ENCODE results near the gene MPG.

Gene MPG

GRCh38 chr16:38941-39892, 38.8 kb upstream of the MPG start:
- no peak for TF ChIP-seq ZBTB7A (IDR thresholded peaks at IDR 0.05; ENCODE audit: low read depth)
- no peak for TF ChIP-seq FOXM1 (IDR thresholded peaks at IDR 0.05; ENCODE audit: borderline replicate concordance, low read depth)
- no peak for TF ChIP-seq CREB1 (IDR thresholded peaks at IDR 0.05; ENCODE audit: low read depth)

- TF ChIP-seq RAD21 (IDR thresholded peaks at IDR 0.05; ENCODE audit: low read depth) (no peak), EGR1 (IDR thresholded peaks at IDR 0.05) (no peak), TAF1 (IDR thresholded peaks at IDR 0.05; ENCODE audit: low read depth) (no peak), TCF12 (IDR thresholded peaks at IDR 0.05; ENCODE audit: low read depth) (no peak), ZBTB7A (IDR thresholded peaks at IDR 0.05; ENCODE audit: low read depth) (no peak), TEAD4 (IDR thresholded peaks at IDR 0.05) (no peak), YY1 (IDR thresholded peaks at IDR 0.05; ENCODE audit: low read depth) (no peak), CREB1 (IDR thresholded peaks at IDR 0.05; ENCODE audit: low read depth) (no peak), FOXM1 (IDR thresholded peaks at IDR 0.05; ENCODE audit: borderline replicate concordance, low read depth) (no peak), EP300 (IDR thresholded peaks at IDR 0.05; ENCODE audit: borderline replicate concordance) (no peak), CEBPB (IDR thresholded peaks at IDR 0.05) (no peak), NFIC (IDR thresholded peaks at IDR 0.05) (no peak)
- TF ChIP-seq, protein P1, sequence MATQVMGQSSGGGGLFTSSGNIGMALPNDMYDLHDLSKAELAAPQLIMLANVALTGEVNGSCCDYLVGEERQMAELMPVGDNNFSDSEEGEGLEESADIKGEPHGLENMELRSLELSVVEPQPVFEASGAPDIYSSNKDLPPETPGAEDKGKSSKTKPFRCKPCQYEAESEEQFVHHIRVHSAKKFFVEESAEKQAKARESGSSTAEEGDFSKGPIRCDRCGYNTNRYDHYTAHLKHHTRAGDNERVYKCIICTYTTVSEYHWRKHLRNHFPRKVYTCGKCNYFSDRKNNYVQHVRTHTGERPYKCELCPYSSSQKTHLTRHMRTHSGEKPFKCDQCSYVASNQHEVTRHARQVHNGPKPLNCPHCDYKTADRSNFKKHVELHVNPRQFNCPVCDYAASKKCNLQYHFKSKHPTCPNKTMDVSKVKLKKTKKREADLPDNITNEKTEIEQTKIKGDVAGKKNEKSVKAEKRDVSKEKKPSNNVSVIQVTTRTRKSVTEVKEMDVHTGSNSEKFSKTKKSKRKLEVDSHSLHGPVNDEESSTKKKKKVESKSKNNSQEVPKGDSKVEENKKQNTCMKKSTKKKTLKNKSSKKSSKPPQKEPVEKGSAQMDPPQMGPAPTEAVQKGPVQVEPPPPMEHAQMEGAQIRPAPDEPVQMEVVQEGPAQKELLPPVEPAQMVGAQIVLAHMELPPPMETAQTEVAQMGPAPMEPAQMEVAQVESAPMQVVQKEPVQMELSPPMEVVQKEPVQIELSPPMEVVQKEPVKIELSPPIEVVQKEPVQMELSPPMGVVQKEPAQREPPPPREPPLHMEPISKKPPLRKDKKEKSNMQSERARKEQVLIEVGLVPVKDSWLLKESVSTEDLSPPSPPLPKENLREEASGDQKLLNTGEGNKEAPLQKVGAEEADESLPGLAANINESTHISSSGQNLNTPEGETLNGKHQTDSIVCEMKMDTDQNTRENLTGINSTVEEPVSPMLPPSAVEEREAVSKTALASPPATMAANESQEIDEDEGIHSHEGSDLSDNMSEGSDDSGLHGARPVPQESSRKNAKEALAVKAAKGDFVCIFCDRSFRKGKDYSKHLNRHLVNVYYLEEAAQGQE (IDR thresholded peaks at IDR 0.05; ENCODE audit: low read depth), result no peak
- TF ChIP-seq, protein P2, sequence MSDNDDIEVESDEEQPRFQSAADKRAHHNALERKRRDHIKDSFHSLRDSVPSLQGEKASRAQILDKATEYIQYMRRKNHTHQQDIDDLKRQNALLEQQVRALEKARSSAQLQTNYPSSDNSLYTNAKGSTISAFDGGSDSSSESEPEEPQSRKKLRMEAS (IDR thresholded peaks at IDR 0.05), result no peak
- TF ChIP-seq, protein P3, sequence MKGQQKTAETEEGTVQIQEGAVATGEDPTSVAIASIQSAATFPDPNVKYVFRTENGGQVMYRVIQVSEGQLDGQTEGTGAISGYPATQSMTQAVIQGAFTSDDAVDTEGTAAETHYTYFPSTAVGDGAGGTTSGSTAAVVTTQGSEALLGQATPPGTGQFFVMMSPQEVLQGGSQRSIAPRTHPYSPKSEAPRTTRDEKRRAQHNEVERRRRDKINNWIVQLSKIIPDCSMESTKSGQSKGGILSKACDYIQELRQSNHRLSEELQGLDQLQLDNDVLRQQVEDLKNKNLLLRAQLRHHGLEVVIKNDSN (IDR thresholded peaks at IDR 0.05), result no peak
Observed at GRCh38 chr16:41439-42068, 36.5 kb upstream of the MPG start.

GRCh38 chr16:42069-42457, 36.0 kb upstream of the MPG start:
- TF ChIP-seq RAD21 (IDR thresholded peaks at IDR 0.05; ENCODE audit: low read depth) (no peak), EP300 (IDR thresholded peaks at IDR 0.05; ENCODE audit: borderline replicate concordance) (no peak), FOXM1 (IDR thresholded peaks at IDR 0.05; ENCODE audit: borderline replicate concordance, low read depth) (no peak), TCF12 (IDR thresholded peaks at IDR 0.05; ENCODE audit: low read depth) (no peak), TAF1 (IDR thresholded peaks at IDR 0.05; ENCODE audit: low read depth) (no peak)

DNA sequence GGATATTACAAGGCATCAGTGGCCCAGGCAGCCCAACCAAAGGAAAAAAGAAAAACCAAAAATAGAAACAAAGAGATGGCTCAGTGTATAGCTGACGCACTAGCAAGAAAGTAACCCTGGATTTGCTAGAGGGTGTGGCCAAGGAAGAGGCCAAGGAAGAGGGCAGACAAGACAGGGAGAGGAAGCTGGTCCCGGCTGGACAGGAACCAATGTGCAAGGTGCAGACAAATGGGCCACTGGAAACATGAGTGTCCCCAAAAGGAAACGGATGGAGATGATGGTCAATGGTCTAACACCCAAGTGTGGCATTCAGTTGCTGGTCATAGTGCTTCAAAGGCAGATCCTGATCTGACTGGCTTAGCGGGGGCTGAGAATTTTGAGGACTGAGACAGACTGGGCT, 35.3 kb upstream of the MPG start:
- TF ChIP-seq NFIC (IDR thresholded peaks at IDR 0.05) (no peak), TCF12 (IDR thresholded peaks at IDR 0.05; ENCODE audit: low read depth) (no peak), RAD21 (IDR thresholded peaks at IDR 0.05; ENCODE audit: low read depth) (no peak), YY1 (IDR thresholded peaks at IDR 0.05; ENCODE audit: low read depth) (no peak), ZBTB7A (IDR thresholded peaks at IDR 0.05; ENCODE audit: low read depth) (no peak), TAF1 (IDR thresholded peaks at IDR 0.05; ENCODE audit: low read depth) (no peak)
- TF ChIP-seq, protein P3 (IDR thresholded peaks at IDR 0.05), result no peak
- TF ChIP-seq, protein P1 (IDR thresholded peaks at IDR 0.05; ENCODE audit: low read depth), result no peak
- TF ChIP-seq, protein P2 (IDR thresholded peaks at IDR 0.05), result no peak

- no peak for TF ChIP-seq CREB1 (IDR thresholded peaks at IDR 0.05; ENCODE audit: low read depth)
- no peak for TF ChIP-seq EP300 (IDR thresholded peaks at IDR 0.05; ENCODE audit: borderline replicate concordance)
- TF ChIP-seq, protein P2 (IDR thresholded peaks at IDR 0.05), result no peak
- TF ChIP-seq TEAD4 (IDR thresholded peaks at IDR 0.05), result no peak
- no peak for TF ChIP-seq TCF12 (IDR thresholded peaks at IDR 0.05; ENCODE audit: low read depth)
- no peak for TF ChIP-seq TAF1 (IDR thresholded peaks at IDR 0.05; ENCODE audit: low read depth)
- TF ChIP-seq, protein P1 (IDR thresholded peaks at IDR 0.05; ENCODE audit: low read depth), result no peak
- no peak for TF ChIP-seq ZBTB7A (IDR thresholded peaks at IDR 0.05; ENCODE audit: low read depth)
- TF ChIP-seq RAD21 (IDR thresholded peaks at IDR 0.05; ENCODE audit: low read depth), result no peak
- TF ChIP-seq FOXM1 (IDR thresholded peaks at IDR 0.05; ENCODE audit: borderline replicate concordance, low read depth), result no peak
- TF ChIP-seq CEBPB (IDR thresholded peaks at IDR 0.05), result no peak
- no peak for TF ChIP-seq YY1 (IDR thresholded peaks at IDR 0.05; ENCODE audit: low read depth)
- TF ChIP-seq, protein P3 (IDR thresholded peaks at IDR 0.05), result no peak
- no peak for TF ChIP-seq EGR1 (IDR thresholded peaks at IDR 0.05)
- no peak for TF ChIP-seq NFIC (IDR thresholded peaks at IDR 0.05)
Observed at GRCh38 chr16:43294-43693, 34.7 kb upstream of the MPG start.

Data from Ishikawa (cell line).